Peyer's patch (tissue), 4 donors: Measurements from ENCODE around the gene COLEC12.
"Not testable (repeated sequence)": the region's sequence is repeated elsewhere in the genome, so short reads cannot be mapped to it uniquely, and the experiment has no call there.

ENCODE experiments used
- POLR2A ChIP-seq, 2 donors: fragments of 450-650 bp; IDR thresholded peaks; one replicate each; pipeline ENCODE4 v1.5.1; 2017; ENCODE audit warnings: antibody characterized with exemption in 2 of 2, mild to moderate bottlenecking in 2 of 2, moderate library complexity in 2 of 2
- TF ChIP-seq, protein P1 (sequence below), 6 experiments: fragments of 450-650 bp in 4 of 6; fragments of 200-600 bp in 2 of 6; sonication (generic) in 1 of 6; IDR thresholded peaks; one replicate each; pipeline ENCODE4 v1.5.1; 2017 to 2019; ENCODE audit warnings: antibody characterized with exemption in 6 of 6, mild to moderate bottlenecking in 3 of 6, moderate library complexity in 1 of 6

DNA sequence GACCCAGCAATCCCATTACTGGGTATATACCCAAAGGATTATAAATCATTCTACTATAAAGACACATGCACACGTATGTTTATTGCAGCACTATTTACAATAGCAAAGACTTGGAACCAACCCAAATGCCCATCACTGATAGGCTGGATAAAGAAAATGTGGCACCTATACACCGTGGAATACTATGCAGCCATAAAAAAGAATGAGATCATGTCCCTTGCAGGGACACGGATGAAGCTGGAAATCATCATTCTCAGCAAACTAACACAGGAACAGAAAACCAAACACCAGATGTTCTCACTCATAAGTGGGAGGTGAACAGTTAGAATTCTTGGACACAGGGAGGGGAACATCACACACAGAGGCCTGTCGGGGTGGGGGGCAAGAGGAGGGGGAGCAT lies 210.5 kb downstream of the COLEC12 start:
- TF ChIP-seq, protein P1, sequence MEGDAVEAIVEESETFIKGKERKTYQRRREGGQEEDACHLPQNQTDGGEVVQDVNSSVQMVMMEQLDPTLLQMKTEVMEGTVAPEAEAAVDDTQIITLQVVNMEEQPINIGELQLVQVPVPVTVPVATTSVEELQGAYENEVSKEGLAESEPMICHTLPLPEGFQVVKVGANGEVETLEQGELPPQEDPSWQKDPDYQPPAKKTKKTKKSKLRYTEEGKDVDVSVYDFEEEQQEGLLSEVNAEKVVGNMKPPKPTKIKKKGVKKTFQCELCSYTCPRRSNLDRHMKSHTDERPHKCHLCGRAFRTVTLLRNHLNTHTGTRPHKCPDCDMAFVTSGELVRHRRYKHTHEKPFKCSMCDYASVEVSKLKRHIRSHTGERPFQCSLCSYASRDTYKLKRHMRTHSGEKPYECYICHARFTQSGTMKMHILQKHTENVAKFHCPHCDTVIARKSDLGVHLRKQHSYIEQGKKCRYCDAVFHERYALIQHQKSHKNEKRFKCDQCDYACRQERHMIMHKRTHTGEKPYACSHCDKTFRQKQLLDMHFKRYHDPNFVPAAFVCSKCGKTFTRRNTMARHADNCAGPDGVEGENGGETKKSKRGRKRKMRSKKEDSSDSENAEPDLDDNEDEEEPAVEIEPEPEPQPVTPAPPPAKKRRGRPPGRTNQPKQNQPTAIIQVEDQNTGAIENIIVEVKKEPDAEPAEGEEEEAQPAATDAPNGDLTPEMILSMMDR (IDR thresholded peaks at IDR 0.05): not testable (repeated sequence)
- TF ChIP-seq POLR2A (IDR thresholded peaks at IDR 0.05): not testable (repeated sequence)
